ENCODE measurements around the gene NFYC.
"Not testable (repeated sequence)": the region's sequence is repeated elsewhere in the genome, so short reads cannot be mapped to it uniquely, and the experiment has no call there.

The NFYC gene

DNA sequence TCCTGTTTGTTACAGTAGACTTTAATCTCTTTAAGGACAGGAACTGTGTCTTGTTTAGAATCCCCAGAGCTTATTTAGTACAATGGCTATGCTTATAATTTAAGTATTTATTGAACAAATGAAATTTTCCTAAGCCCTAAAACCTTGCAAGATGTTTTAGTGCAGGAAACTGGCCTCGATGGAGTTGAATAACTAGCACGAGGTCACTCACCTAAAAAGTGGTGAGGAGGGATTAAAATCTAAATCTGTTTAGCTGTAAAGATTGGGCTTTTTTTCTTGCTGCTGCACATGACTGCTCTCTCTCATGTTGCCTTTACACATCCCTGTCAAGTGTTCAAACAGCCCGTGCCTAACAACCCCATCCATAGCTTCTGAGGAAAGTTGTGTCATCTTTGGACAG lies 10.2 kb downstream of the NFYC start:
- peaks cover 16% of the 10 kb centered on the region for H3K4me1 ChIP-seq (ENCODE audit: low read depth, poor library complexity, severe bottlenecking)
- H3K27me3 ChIP-seq (ENCODE audit: insufficient read depth, low read depth) = no peaks in the 10 kb centered on the region
- H3K4me2 ChIP-seq = no peak overlapping the region
- no peak overlapping the region for H3K4me3 ChIP-seq (IDR thresholded peaks at IDR 0.05; ENCODE audit: insufficient read depth, low read depth, low read length)
- no peak overlapping the region for H2AFZ ChIP-seq (ENCODE audit: low read depth)
- H4K20me1 ChIP-seq (ENCODE audit: insufficient read depth) = no peaks in the 10 kb centered on the region
- H3K27ac ChIP-seq = no peak overlapping the region
- peaks cover 88% of the 10 kb centered on the region for H3K79me2 ChIP-seq (ENCODE audit: insufficient read depth, low read depth)
- TF ChIP-seq, protein P1, sequence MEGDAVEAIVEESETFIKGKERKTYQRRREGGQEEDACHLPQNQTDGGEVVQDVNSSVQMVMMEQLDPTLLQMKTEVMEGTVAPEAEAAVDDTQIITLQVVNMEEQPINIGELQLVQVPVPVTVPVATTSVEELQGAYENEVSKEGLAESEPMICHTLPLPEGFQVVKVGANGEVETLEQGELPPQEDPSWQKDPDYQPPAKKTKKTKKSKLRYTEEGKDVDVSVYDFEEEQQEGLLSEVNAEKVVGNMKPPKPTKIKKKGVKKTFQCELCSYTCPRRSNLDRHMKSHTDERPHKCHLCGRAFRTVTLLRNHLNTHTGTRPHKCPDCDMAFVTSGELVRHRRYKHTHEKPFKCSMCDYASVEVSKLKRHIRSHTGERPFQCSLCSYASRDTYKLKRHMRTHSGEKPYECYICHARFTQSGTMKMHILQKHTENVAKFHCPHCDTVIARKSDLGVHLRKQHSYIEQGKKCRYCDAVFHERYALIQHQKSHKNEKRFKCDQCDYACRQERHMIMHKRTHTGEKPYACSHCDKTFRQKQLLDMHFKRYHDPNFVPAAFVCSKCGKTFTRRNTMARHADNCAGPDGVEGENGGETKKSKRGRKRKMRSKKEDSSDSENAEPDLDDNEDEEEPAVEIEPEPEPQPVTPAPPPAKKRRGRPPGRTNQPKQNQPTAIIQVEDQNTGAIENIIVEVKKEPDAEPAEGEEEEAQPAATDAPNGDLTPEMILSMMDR (conservative IDR thresholded peaks at IDR 0.05; ENCODE audit: low read depth, low read length) = no peak
- H3K9ac ChIP-seq = no peak overlapping the region
- no peaks in the 10 kb centered on the region for H3K36me3 ChIP-seq (ENCODE audit: insufficient read depth)

DNA sequence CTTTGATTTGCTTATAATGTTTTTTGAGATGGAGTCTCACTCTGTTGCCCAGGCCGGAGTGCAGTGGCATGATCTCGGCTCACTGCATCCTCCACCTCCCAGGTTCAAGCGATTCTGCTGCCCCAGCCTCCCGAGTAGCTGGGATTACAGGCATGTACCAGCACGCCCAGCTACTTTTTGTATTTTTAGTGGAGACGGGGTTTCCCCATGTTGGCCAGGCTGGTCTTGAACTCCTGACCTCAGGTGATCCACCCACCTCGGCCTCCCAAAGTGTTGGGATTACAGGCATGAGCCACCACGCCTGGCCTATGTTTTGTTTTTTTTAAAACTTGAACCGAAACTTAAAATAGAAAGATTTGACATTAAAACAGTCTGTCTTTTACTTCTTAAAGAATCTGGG lies 11.3 kb downstream of the NFYC start:
- not testable (repeated sequence) for H3K27ac ChIP-seq; H3K4me2 ChIP-seq; H2AFZ ChIP-seq (ENCODE audit: low read depth); H3K27me3 ChIP-seq (ENCODE audit: insufficient read depth, low read depth); H3K36me3 ChIP-seq (ENCODE audit: insufficient read depth); H3K4me3 ChIP-seq (IDR thresholded peaks at IDR 0.05; ENCODE audit: insufficient read depth, low read depth, low read length); H3K4me1 ChIP-seq (ENCODE audit: low read depth, poor library complexity, severe bottlenecking); H3K9ac ChIP-seq; H4K20me1 ChIP-seq (ENCODE audit: insufficient read depth)
- H3K79me2 ChIP-seq (ENCODE audit: insufficient read depth, low read depth) = peaks cover 85% of the 10 kb centered on the region; the same call in 1 of the 2 replicates

DNA sequence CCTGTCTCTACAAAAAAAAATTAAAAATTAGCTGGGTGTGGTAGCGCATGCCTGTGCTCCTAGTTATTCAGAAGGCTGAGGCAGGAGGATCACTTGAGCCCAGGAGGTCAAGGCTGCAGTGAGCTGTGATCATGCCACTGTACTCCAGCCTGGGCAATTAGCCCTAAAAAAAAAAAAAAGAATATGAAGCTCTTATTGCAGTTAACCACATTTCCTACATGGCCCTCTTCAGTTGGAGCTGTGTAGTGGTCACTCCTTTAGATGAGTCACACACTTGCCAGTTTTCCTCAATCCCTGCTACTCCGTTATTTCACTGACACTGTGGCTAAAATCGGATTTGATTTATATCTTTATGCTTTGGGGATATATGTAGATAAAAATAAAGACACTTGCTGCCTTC lies 11.8 kb downstream of the NFYC start:
- no peak overlapping the region for H3K27ac ChIP-seq
- no peaks in the 10 kb centered on the region for H4K20me1 ChIP-seq (ENCODE audit: insufficient read depth)
- H3K36me3 ChIP-seq (ENCODE audit: insufficient read depth) = no peaks in the 10 kb centered on the region
- TF ChIP-seq, protein P1 (conservative IDR thresholded peaks at IDR 0.05; ENCODE audit: low read depth, low read length) = no peak
- H2AFZ ChIP-seq (ENCODE audit: low read depth) = no peak overlapping the region
- no peaks in the 10 kb centered on the region for H3K27me3 ChIP-seq (ENCODE audit: insufficient read depth, low read depth)
- no peak overlapping the region for H3K4me3 ChIP-seq (IDR thresholded peaks at IDR 0.05; ENCODE audit: insufficient read depth, low read depth, low read length)
- peaks cover 8% of the 10 kb centered on the region for H3K4me1 ChIP-seq (ENCODE audit: low read depth, poor library complexity, severe bottlenecking)
- no peak overlapping the region for H3K9ac ChIP-seq
- peaks cover 85% of the 10 kb centered on the region for H3K79me2 ChIP-seq (ENCODE audit: insufficient read depth, low read depth)
- H3K4me2 ChIP-seq = no peak overlapping the region

DNA sequence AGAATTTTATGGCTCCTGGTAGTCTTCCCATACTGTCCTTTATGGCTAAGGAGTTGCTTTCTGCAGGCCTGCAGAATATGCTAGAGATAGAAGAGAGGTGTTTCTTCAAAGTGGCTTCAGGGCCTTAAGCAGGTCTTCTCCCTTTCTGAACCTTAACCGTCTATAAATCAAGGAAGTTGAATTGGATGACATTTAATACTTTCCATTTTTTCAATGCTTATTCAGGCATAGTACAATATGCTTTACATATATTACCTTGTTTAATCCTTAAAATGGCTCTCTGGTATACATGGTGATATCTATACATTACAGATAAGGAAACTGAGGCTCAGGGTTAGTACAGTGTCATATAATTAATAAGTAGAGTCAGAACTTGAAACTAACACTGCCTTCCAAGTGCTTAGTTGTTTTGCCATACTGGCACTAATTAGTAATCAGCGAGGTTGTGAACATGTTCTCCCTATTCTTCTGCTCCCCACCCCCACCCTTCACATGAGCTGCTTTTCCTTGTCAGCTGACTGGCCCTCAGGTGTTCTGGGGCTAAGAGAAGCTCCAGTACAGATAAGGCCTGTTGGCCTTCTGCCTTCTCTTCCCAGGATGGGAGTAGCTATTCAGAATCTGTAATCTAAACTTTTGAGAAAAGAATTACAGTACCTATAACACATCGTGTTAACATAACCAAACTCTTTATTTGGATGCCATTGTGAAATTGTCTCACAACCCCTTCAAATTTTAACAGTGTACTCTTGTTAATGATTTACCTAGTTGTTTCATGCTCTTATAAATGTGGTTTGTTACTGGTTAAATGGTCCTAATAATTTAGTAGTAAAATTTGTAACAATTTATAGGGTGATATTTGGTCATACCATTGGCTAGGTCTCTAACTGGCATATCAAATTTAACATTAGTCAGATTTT lies 13.6 kb downstream of the NFYC start:
- no peak overlapping the region for H3K27ac ChIP-seq
- no peaks in the 10 kb centered on the region for H4K20me1 ChIP-seq (ENCODE audit: insufficient read depth)
- no peak overlapping the region for H2AFZ ChIP-seq (ENCODE audit: low read depth)
- no peaks in the 10 kb centered on the region for H3K27me3 ChIP-seq (ENCODE audit: insufficient read depth, low read depth)
- no peak overlapping the region for H3K4me2 ChIP-seq
- H3K9ac ChIP-seq = no peak overlapping the region
- H3K79me2 ChIP-seq (ENCODE audit: insufficient read depth, low read depth) = peaks cover 84% of the 10 kb centered on the region
- no peaks in the 10 kb centered on the region for H3K36me3 ChIP-seq (ENCODE audit: insufficient read depth)
- TF ChIP-seq, protein P1 (conservative IDR thresholded peaks at IDR 0.05; ENCODE audit: low read depth, low read length) = no peak
- no peak overlapping the region for H3K4me3 ChIP-seq (IDR thresholded peaks at IDR 0.05; ENCODE audit: insufficient read depth, low read depth, low read length)
- H3K4me1 ChIP-seq (ENCODE audit: low read depth, poor library complexity, severe bottlenecking) = peaks cover 3% of the 10 kb centered on the region

DNA sequence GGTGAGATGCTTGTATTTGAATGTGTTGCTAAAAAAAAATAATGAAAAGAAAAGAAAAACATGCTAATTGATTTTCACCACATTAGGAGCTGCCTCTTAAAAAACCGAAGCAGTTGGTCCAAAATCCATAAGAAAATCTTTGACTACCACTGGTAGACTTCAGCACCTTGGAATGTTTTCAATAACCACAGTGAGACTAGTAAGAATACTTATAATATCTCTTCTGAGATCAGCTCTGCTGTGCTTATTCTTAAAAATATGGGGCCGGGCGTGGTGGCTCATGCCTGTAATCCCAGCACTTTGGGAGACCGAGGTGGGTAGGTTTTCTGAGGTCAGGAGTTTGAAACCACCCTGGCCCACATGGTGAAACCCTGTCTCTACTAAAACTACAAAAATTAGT lies 15.1 kb downstream of the NFYC start:
- Histone ChIP-seq H4K20me1 (ENCODE audit: insufficient read depth) (no peaks in the 10 kb centered on the region), H3K36me3 (ENCODE audit: insufficient read depth) (no peaks in the 10 kb centered on the region), H3K27ac (no peak overlapping the region), H3K4me2 (no peak overlapping the region), H3K27me3 (ENCODE audit: insufficient read depth, low read depth) (no peaks in the 10 kb centered on the region), H2AFZ (ENCODE audit: low read depth) (no peak overlapping the region), H3K79me2 (ENCODE audit: insufficient read depth, low read depth) (peaks cover 85% of the 10 kb centered on the region), H3K4me1 (ENCODE audit: low read depth, poor library complexity, severe bottlenecking) (peaks cover 18% of the 10 kb centered on the region), H3K9ac (no peak overlapping the region), H3K4me3 (IDR thresholded peaks at IDR 0.05; ENCODE audit: insufficient read depth, low read depth, low read length) (no peak overlapping the region)
- TF ChIP-seq, protein P1 (conservative IDR thresholded peaks at IDR 0.05; ENCODE audit: low read depth, low read length) = no peak

Data from KMS-11 (cell line).